ENCODE measurements around the gene MTRFR. TPM values are rescaled to one million over a fixed set of nuclear protein-coding genes. Genes with fewer than 3 reads are reported as not detected.

MTRFR gene
- total and polyA plus RNA-seq, 4 donors = 5.7 to 15.2 (median 11.1) TPM

DNA sequence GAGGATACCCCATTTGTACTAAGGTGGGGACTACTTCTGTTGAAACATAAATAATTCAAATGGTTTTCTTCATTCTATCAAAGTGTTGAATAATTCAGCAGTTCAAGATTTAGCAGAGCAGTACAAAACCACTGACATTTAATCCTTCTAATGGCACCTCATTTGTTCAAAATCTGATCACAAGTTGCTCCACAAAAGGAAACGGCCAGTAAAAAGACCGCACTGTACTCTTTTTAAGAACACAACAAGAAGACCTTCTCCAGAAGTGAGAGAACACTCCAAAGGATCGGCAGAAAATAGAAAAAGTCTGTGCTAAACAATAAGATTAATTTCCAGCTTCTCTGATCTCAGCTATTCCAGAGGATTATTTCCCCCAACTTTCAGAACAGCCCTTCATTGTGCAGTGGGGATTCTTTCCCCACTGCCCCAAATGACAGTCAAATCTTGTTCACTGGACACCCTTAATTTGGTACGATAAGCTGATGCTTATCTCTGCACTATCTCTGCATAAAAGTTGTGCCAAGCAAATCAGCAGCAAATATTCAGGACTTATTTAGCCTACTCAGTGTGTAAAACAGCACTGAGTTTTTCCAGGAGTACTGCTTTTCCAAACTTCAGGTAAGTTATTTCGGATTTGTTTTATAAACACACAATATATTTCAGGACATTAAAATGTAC lies 5.5 kb upstream of the MTRFR start:
- no peak for DNase-seq (ENCODE audit: low spot score)
- H3K27me3 ChIP-seq (ENCODE audit: control insufficient read depth in 4 of 4, insufficient read depth in 4 of 4, low read length in 3 of 4) = no peaks in the 10 kb centered on the region
- TF ChIP-seq, protein P1, sequence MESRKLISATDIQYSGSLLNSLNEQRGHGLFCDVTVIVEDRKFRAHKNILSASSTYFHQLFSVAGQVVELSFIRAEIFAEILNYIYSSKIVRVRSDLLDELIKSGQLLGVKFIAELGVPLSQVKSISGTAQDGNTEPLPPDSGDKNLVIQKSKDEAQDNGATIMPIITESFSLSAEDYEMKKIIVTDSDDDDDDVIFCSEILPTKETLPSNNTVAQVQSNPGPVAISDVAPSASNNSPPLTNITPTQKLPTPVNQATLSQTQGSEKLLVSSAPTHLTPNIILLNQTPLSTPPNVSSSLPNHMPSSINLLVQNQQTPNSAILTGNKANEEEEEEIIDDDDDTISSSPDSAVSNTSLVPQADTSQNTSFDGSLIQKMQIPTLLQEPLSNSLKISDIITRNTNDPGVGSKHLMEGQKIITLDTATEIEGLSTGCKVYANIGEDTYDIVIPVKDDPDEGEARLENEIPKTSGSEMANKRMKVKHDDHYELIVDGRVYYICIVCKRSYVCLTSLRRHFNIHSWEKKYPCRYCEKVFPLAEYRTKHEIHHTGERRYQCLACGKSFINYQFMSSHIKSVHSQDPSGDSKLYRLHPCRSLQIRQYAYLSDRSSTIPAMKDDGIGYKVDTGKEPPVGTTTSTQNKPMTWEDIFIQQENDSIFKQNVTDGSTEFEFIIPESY (IDR thresholded peaks at IDR 0.05) = no peak
- TF ChIP-seq NR2F2 (IDR thresholded peaks at IDR 0.05) (no peak), YY1 (IDR thresholded peaks at IDR 0.05) (no peak), SP1 (IDR thresholded peaks at IDR 0.05) (no peak)
- TF ChIP-seq, protein P2, sequence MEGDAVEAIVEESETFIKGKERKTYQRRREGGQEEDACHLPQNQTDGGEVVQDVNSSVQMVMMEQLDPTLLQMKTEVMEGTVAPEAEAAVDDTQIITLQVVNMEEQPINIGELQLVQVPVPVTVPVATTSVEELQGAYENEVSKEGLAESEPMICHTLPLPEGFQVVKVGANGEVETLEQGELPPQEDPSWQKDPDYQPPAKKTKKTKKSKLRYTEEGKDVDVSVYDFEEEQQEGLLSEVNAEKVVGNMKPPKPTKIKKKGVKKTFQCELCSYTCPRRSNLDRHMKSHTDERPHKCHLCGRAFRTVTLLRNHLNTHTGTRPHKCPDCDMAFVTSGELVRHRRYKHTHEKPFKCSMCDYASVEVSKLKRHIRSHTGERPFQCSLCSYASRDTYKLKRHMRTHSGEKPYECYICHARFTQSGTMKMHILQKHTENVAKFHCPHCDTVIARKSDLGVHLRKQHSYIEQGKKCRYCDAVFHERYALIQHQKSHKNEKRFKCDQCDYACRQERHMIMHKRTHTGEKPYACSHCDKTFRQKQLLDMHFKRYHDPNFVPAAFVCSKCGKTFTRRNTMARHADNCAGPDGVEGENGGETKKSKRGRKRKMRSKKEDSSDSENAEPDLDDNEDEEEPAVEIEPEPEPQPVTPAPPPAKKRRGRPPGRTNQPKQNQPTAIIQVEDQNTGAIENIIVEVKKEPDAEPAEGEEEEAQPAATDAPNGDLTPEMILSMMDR (IDR thresholded peaks at IDR 0.05; ENCODE audit: low read depth, low read length, missing input control) = no peak
- H3K4me1 ChIP-seq (ENCODE audit: control insufficient read depth in 4 of 4, insufficient read depth in 4 of 4, low read length in 3 of 4) = peaks cover 6 to 26% (median 19%) of the 10 kb centered on the region in 4 donors
- no peak overlapping the region for H3K4me3 ChIP-seq (ENCODE audit: low read depth in 1 of 3, low read length in 3 of 3)
- H3K27ac ChIP-seq (ENCODE audit: low read depth in 1 of 2, low read length in 2 of 2) = no peak overlapping the region
- no peak overlapping the region for H3K9ac ChIP-seq (ENCODE audit: low read depth in 1 of 2, low read length in 2 of 2)
- no peaks in the 10 kb centered on the region for H3K9me3 ChIP-seq (ENCODE audit: control insufficient read depth in 4 of 4, low read length in 3 of 4)
- H3K36me3 ChIP-seq (ENCODE audit: control insufficient read depth in 4 of 4, insufficient read depth in 3 of 4, low read depth in 1 of 4, low read length in 3 of 4) = peaks cover 2 to 8% (median 4%) of the 10 kb centered on the region in 4 donors
- WGBS = 65% methylated on average over 5 of the region's 5 CpGs

DNA sequence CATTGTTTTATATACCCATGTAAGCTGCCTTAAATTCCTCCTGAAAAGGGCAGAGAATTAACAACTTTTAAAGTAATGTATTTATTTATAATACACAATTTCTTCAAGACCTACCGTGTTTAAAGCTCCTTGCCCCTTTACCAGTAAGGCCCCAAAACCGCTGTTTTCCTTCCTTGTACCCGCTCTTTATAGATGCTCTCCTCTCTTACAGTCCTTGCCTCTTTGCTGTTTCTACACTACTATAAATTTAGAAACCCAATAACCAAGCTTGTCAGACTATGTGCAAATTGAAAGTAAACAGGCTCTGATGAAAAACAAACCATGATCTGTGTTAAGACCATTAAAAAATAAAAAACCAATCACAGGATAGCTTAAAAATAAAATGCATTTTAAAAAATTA lies 4.2 kb upstream of the MTRFR start:
- H3K27me3 ChIP-seq (ENCODE audit: control insufficient read depth in 4 of 4, insufficient read depth in 4 of 4, low read length in 3 of 4) = no peaks in the 10 kb centered on the region
- no peaks in the 10 kb centered on the region for H3K9me3 ChIP-seq (ENCODE audit: control insufficient read depth in 4 of 4, low read length in 3 of 4)
- no peak for DNase-seq (ENCODE audit: low spot score)
- WGBS = 76% methylated on average over 3 of the region's 3 CpGs
- no peak for TF ChIP-seq RXRA (IDR thresholded peaks at IDR 0.05)
- no peak for TF ChIP-seq JUND (IDR thresholded peaks at IDR 0.05)
- no peak for TF ChIP-seq RAD21 (IDR thresholded peaks at IDR 0.05)
- TF ChIP-seq HNF4A (conservative IDR thresholded peaks at IDR 0.05) = no peak
- no peak for TF ChIP-seq HNF4G (IDR thresholded peaks at IDR 0.05)
- TF ChIP-seq GABPA (IDR thresholded peaks at IDR 0.05 in 1 of 2, conservative IDR thresholded peaks at IDR 0.05 in 1 of 2) = no peak
- H3K27ac ChIP-seq (ENCODE audit: low read depth in 1 of 2, low read length in 2 of 2) = no peak overlapping the region
- H3K4me3 ChIP-seq (ENCODE audit: low read depth in 1 of 3, low read length in 3 of 3) = no peak overlapping the region
- peaks cover 0 to 4% (median 3%) of the 10 kb centered on the region in 4 donors for H3K36me3 ChIP-seq (ENCODE audit: control insufficient read depth in 4 of 4, insufficient read depth in 3 of 4, low read depth in 1 of 4, low read length in 3 of 4)
- H3K9ac ChIP-seq (ENCODE audit: low read depth in 1 of 2, low read length in 2 of 2) = peak overlapping the region in 1 of 2 donors; percentile 17
- H3K4me1 ChIP-seq (ENCODE audit: control insufficient read depth in 4 of 4, insufficient read depth in 4 of 4, low read length in 3 of 4) = peaks cover 6 to 31% (median 23%) of the 10 kb centered on the region in 4 donors

DNA sequence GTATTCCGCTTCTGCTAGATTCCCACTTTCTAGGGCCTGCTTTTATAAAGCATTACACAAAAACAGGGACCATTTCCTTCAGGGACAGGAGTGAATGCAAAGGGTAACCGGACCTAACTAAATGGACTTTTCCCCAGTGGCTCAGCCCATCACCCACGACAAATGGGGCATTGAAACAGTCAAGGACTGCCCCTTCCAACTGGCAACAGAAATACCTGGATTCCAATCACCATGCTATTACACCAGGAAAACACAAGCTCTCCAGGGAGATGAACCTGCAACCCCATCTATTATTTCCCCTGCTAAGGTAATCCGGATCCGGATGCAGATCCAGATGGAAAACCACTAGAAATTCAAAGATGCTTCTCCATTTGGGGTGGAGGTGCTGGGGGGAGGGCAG lies 1.3 kb upstream of the MTRFR start:
- H3K36me3 ChIP-seq (ENCODE audit: control insufficient read depth in 4 of 4, insufficient read depth in 3 of 4, low read depth in 1 of 4, low read length in 3 of 4) = no peaks in the 10 kb centered on the region
- WGBS = 19% methylated on average over 5 of the region's 5 CpGs
- no peaks in the 10 kb centered on the region for H3K9me3 ChIP-seq (ENCODE audit: control insufficient read depth in 4 of 4, low read length in 3 of 4)
- DNase-seq (ENCODE audit: low spot score) = no peak
- H3K4me1 ChIP-seq (ENCODE audit: control insufficient read depth in 4 of 4, insufficient read depth in 4 of 4, low read length in 3 of 4) = peaks cover 9 to 42% (median 33%) of the 10 kb centered on the region in 4 donors
- H3K4me3 ChIP-seq (ENCODE audit: low read depth in 1 of 3, low read length in 3 of 3) = peak overlapping the region; percentile 79 to 84 (median 80)
- peak overlapping the region; percentile 81 to 97 for H3K27ac ChIP-seq (ENCODE audit: low read depth in 1 of 2, low read length in 2 of 2)
- peak; percentile 63 to 64 for TF ChIP-seq HNF4A (conservative IDR thresholded peaks at IDR 0.05)
- no peak for TF ChIP-seq GABPA (IDR thresholded peaks at IDR 0.05 in 1 of 2, conservative IDR thresholded peaks at IDR 0.05 in 1 of 2)
- peak; percentile 54 for TF ChIP-seq SP1 (IDR thresholded peaks at IDR 0.05)
- no peak for TF ChIP-seq JUND (IDR thresholded peaks at IDR 0.05)
- TF ChIP-seq RXRA (IDR thresholded peaks at IDR 0.05) = peak; percentile 6 to 64
- no peak for TF ChIP-seq RAD21 (IDR thresholded peaks at IDR 0.05)
- peak; percentile 4 for TF ChIP-seq YY1 (IDR thresholded peaks at IDR 0.05)
- TF ChIP-seq TAF1 (conservative IDR thresholded peaks at IDR 0.05) = peak; percentile 37
- H3K27me3 ChIP-seq (ENCODE audit: control insufficient read depth in 4 of 4, insufficient read depth in 4 of 4, low read length in 3 of 4) = no peaks in the 10 kb centered on the region
- H3K9ac ChIP-seq (ENCODE audit: low read depth in 1 of 2, low read length in 2 of 2) = peak overlapping the region in 1 of 2 donors; percentile 81
